IMR-90 (cell line): ENCODE data around the gene FAF1. TPM values are rescaled to one million over a fixed set of nuclear protein-coding genes. Genes with fewer than 3 reads are reported as not detected.

ENCODE experiments used
- ATAC-seq: fragments of 200-7000 bp; cut with Tn5 transposase; 2 replicates; pipeline ENCODE4 v1.9.1; 2020; ENCODE audit warnings: low read depth, mild to moderate bottlenecking, moderate library complexity
- BruUV-seq: library from RNA; stranded (reverse); fragments of 400-500 nt; replicated peaks from 2 replicates; lab custom pipeline; 2021; lab: Mats Ljungman, UMichigan
- CTCF ChIA-PET: fragments of 300-600 bp; formaldehyde crosslinking; extraction: SDS; loops from one replicate; lab custom pipeline; 2021; ENCODE audit warnings: antibody characterized with exemption; lab: Yijun Ruan, JAX
- POLR2A ChIA-PET: fragments of 300-600 bp; sonication (Branson Sonifier 250); formaldehyde crosslinking; loops from one replicate; lab custom pipeline; 2022; ENCODE audit warnings: antibody characterized with exemption; ENCODE audit not compliant: unreplicated experiment; lab: Charles Lee
- DNase-seq: peaks from one replicate; pipeline ENCODE4 v3.0.0; 2013
- H2AFZ ChIP-seq: replicated peaks from 2 replicates; pipeline ENCODE3; 2013; ENCODE audit warnings: low read length, mild to moderate bottlenecking; ENCODE audit not compliant: poor library complexity
- H2AK5ac ChIP-seq: 2 replicates; pipeline ENCODE4 v1.6.1; 2013; ENCODE audit warnings: low read depth, low read length, inconsistent platforms
- H2AK9ac ChIP-seq: replicated peaks from 2 replicates; pipeline ENCODE3; 2013; ENCODE audit warnings: mild to moderate bottlenecking, low read depth, low read length, moderate library complexity; ENCODE audit not compliant: poor library complexity
- H2BK120ac ChIP-seq: 2 replicates; pipeline ENCODE4 v1.6.1; 2013; ENCODE audit warnings: low read depth, low read length, inconsistent platforms
- H2BK15ac ChIP-seq: 3 replicates; pipeline ENCODE4 v1.6.1; 2013; ENCODE audit warnings: low read depth, low read length, inconsistent platforms
- H2BK20ac ChIP-seq: 2 replicates; pipeline ENCODE4 v1.6.1; 2013; ENCODE audit warnings: low read depth, mild to moderate bottlenecking, inconsistent platforms, low read length, moderate library complexity
- H2BK5ac ChIP-seq: 2 replicates; pipeline ENCODE4 v1.6.1; 2013; ENCODE audit warnings: mild to moderate bottlenecking, low read depth, low read length, inconsistent platforms; ENCODE audit not compliant: poor library complexity, severe bottlenecking
- H3K14ac ChIP-seq: replicated peaks from 2 replicates; pipeline ENCODE4 v1.6.1; 2013; ENCODE audit warnings: low read depth, low read length, inconsistent platforms
- H3K18ac ChIP-seq: 2 replicates; pipeline ENCODE4 v1.6.1; 2013; ENCODE audit warnings: low read depth, low read length, control low read depth
- H3K23ac ChIP-seq: 2 replicates; pipeline ENCODE4 v1.6.1; 2013; ENCODE audit warnings: low read depth, low read length, inconsistent platforms
- H3K27ac ChIP-seq: 2 replicates; pipeline ENCODE4 v1.5.1; 2013; ENCODE audit warnings: mild to moderate bottlenecking, control low read depth, low read length; ENCODE audit not compliant: insufficient read depth
- H3K27me3 ChIP-seq: 2 replicates; pipeline ENCODE4 v1.6.1; 2013; ENCODE audit warnings: low read length; ENCODE audit not compliant: control insufficient read depth, insufficient read depth
- H3K36me3 ChIP-seq: 2 replicates; pipeline ENCODE4 v1.6.1; 2013; ENCODE audit warnings: low read length, mixed read lengths; ENCODE audit not compliant: control insufficient read depth, insufficient read depth
- H3K4ac ChIP-seq: 2 replicates; pipeline ENCODE4 v1.6.1; 2013; ENCODE audit warnings: low read depth, low read length, inconsistent platforms
- H3K4me1 ChIP-seq: 2 replicates; pipeline ENCODE4 v1.6.1; 2013; ENCODE audit warnings: low read length, mixed read lengths; ENCODE audit not compliant: control insufficient read depth, insufficient read depth
- H3K4me2 ChIP-seq: 2 replicates; pipeline ENCODE4 v1.6.1; 2013; ENCODE audit warnings: low read depth, mild to moderate bottlenecking, control low read depth, low read length, moderate library complexity
- H3K4me3 ChIP-seq: 2 replicates; pipeline ENCODE4 v1.5.1; 2013; ENCODE audit warnings: low read depth, mild to moderate bottlenecking, control low read depth, low read length, moderate library complexity; ENCODE audit not compliant: insufficient read depth
- H3K56ac ChIP-seq: 2 replicates; pipeline ENCODE4 v1.6.1; 2013; ENCODE audit warnings: low read length, inconsistent platforms; ENCODE audit not compliant: insufficient read depth; ENCODE audit errors: extremely low read depth
- H3K79me1 ChIP-seq, 2 experiments: 2 replicates each; pipeline ENCODE4 v1.6.1; 2013; ENCODE audit warnings: low read length in 2 of 2, inconsistent platforms in 1 of 2, low read depth in 1 of 2
- H3K9ac ChIP-seq: 2 replicates; pipeline ENCODE4 v1.6.1; 2013; ENCODE audit warnings: low read depth, low read length, control low read depth
- H3K9me1 ChIP-seq: 2 replicates; pipeline ENCODE4 v1.6.1; 2013; ENCODE audit warnings: low read length, inconsistent platforms; ENCODE audit not compliant: insufficient read depth
- H3K9me3 ChIP-seq: 2 replicates; pipeline ENCODE4 v1.6.1; 2013; ENCODE audit warnings: low read length; ENCODE audit not compliant: control insufficient read depth, insufficient read depth
- H4K20me1 ChIP-seq: 2 replicates; pipeline ENCODE4 v1.6.1; 2013; ENCODE audit warnings: low read length, inconsistent platforms; ENCODE audit not compliant: insufficient read depth
- H4K5ac ChIP-seq: 2 replicates; pipeline ENCODE4 v1.6.1; 2013; ENCODE audit warnings: mild to moderate bottlenecking, low read depth, low read length, control low read depth
- H4K8ac ChIP-seq, 2 experiments: 2 replicates each; pipeline ENCODE4 v1.6.1; 2013; ENCODE audit warnings: low read depth in 2 of 2, low read length in 2 of 2, control low read depth in 1 of 2, inconsistent platforms in 1 of 2
- H4K91ac ChIP-seq: 2 replicates; pipeline ENCODE4 v1.6.1; 2013; ENCODE audit warnings: low read depth, low read length, inconsistent platforms; ENCODE audit not compliant: insufficient read depth
- BHLHE40 ChIP-seq: fragments of 150-350 bp; IDR thresholded peaks from 2 replicates; pipeline ENCODE4 v1.6.1; 2016; ENCODE audit warnings: mild to moderate bottlenecking, low read depth, low read length
- CEBPB ChIP-seq: IDR thresholded peaks from 2 replicates; pipeline ENCODE4 v1.6.1; 2012; ENCODE audit warnings: low read depth, low read length, improper control_type of control experiment
- CHD1 ChIP-seq: IDR thresholded peaks from 2 replicates; pipeline ENCODE4 v1.6.1; 2012; ENCODE audit warnings: low read depth, low read length, improper control_type of control experiment
- MAFK ChIP-seq: IDR thresholded peaks from 2 replicates; pipeline ENCODE4 v1.6.1; 2012; ENCODE audit warnings: low read depth, low read length, improper control_type of control experiment
- MAZ ChIP-seq: IDR thresholded peaks from 2 replicates; pipeline ENCODE4 v1.6.1; 2012; ENCODE audit warnings: low read depth, mild to moderate bottlenecking, low read length, improper control_type of control experiment, moderate library complexity, borderline replicate concordance
- MXI1 ChIP-seq: IDR thresholded peaks from 2 replicates; pipeline ENCODE4 v1.6.1; 2012; ENCODE audit warnings: low read depth, mild to moderate bottlenecking, low read length, moderate library complexity, borderline replicate concordance
- NFE2L2 ChIP-seq: fragments of 150-350 bp; IDR thresholded peaks from 2 replicates; pipeline ENCODE4 v1.6.1; 2016; ENCODE audit warnings: low read depth, mild to moderate bottlenecking, low read length
- POLR2A ChIP-seq: IDR thresholded peaks from 2 replicates; pipeline ENCODE4 v1.6.1; 2012; ENCODE audit warnings: mild to moderate bottlenecking, low read depth, low read length
- RCOR1 ChIP-seq: IDR thresholded peaks from 2 replicates; pipeline ENCODE4 v1.6.1; 2012; ENCODE audit warnings: mild to moderate bottlenecking, low read length, improper control_type of control experiment; ENCODE audit not compliant: insufficient replicate concordance
- RFX5 ChIP-seq: IDR thresholded peaks from 2 replicates; pipeline ENCODE4 v1.8.0; 2012; ENCODE audit warnings: low read depth, mild to moderate bottlenecking, low read length, moderate library complexity
- SMC3 ChIP-seq: fragments of 150-350 bp; IDR thresholded peaks from 2 replicates; pipeline ENCODE4 v1.6.1; 2016; ENCODE audit warnings: low read depth, mild to moderate bottlenecking, antibody characterized with exemption, low read length, moderate library complexity
- WGBS, 2 experiments: methylation state at CpG; one replicate each; pipeline versions ENCODE4 v1.1.5 to v1.1.7; 2013; ENCODE audit warnings: missing lambda C conversion rate in 2 of 2; ENCODE audit not compliant: insufficient read length in 1 of 2; ENCODE audit errors: extremely low coverage in 2 of 2; 5-methylcytosine and 5-hydroxymethylcytosine counted together
- dilution Hi-C: fragments of 300-500 bp; cut with HindIII; formaldehyde crosslinking; loops from one replicate; pipeline ENCODE4 v1.14.3; 2018; ENCODE audit warnings: low sequenced_read_pairs; ENCODE audit not compliant: unreplicated experiment
- in situ Hi-C: fragments of 300-500 bp; cut with MboI; formaldehyde crosslinking; loops from 3 replicates; pipeline ENCODE4 v1.14.3; 2019; ENCODE audit warnings: low sequenced_read_pairs, inconsistent platforms, mixed read lengths
- intact Hi-C: fragments of 100-400 bp; cut with micrococcal nuclease; formaldehyde crosslinking; loops from 2 replicates; pipeline ENCODE4 v1.10.0; 2022
- polyA plus RNA-seq, 3 experiments: library from polyadenylated mRNA; depleted of rRNA; stranded (reverse); fragments of >200 nt; gene quantifications; 2 replicates each; pipeline ENCODE4 v1.2.3, GENCODE V29; 2012; ENCODE audit warnings: low replicate concordance in 1 of 3
- total RNA-seq: library from RNA; depleted of rRNA; stranded (reverse); fragments of >200 nt; gene quantifications from 2 replicates; pipeline ENCODE4 v1.2.3, GENCODE V29; 2012
- TF ChIP-seq, protein P1 (sequence below): conservative IDR thresholded peaks from 2 replicates; pipeline ENCODE4 v1.5.1; 2012; ENCODE audit warnings: mild to moderate bottlenecking, low read depth, low read length, improper control_type of control experiment
- TF ChIP-seq, protein P2 (sequence below): fragments of 150-350 bp; IDR thresholded peaks from 2 replicates; pipeline ENCODE4 v1.6.1; 2016; ENCODE audit warnings: low read depth, mild to moderate bottlenecking, low read length, moderate library complexity, borderline replicate concordance
- TF ChIP-seq, protein P3 (sequence below): fragments of 150-350 bp; IDR thresholded peaks from 2 replicates; pipeline ENCODE4 v1.6.1; 2017; ENCODE audit warnings: mild to moderate bottlenecking, antibody characterized with exemption, low read length, low read depth

FAF1 gene
- total and polyA plus RNA-seq, 2 of the 4 experiments (the other 2 are of a cell fraction): 18.8 to 72.9 TPM

DNA sequence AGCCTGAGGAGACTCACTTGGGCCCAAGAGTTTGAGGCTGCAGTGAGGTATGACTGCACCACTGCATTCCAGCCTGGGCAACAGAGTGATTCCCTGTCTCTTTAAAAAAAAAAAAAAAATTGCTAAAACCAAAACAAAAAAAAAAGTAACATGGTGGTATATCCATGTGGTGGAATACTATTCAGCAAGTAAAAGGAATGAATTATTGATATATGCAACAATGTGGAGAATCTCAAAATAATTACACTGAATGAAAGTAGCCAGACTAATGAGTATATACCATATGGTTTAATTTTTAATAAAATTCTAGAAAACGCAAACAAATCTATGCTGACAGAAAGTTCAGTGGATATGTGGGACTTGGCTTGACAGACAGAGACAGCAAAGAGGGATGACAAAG lies 456.6 kb downstream of the FAF1 start:
- Histone ChIP-seq H2AFZ (no peak overlapping the region), H3K18ac (no peak overlapping the region), H3K9me3 (0 out of 2 replicates have a peak, but pooled peaks cover under 1% of the 10 kb centered on the region), H3K4me2 (no peak overlapping the region), H4K5ac (no peak overlapping the region), H3K9ac (no peak overlapping the region), H2BK5ac (no peak overlapping the region), H2AK9ac (no peak overlapping the region), H3K9me1 (no peaks in the 10 kb centered on the region), H2BK20ac (no peak overlapping the region), H3K56ac (no peak overlapping the region), H3K27ac (no peak overlapping the region), H3K4me1 (no peaks in the 10 kb centered on the region), H3K14ac (no peak overlapping the region), H3K27me3 (no peaks in the 10 kb centered on the region), H3K36me3 (no peaks in the 10 kb centered on the region; the same call in 1 of the 2 replicates), H3K79me1 (no peaks in the 10 kb centered on the region), H3K4me3 (no peak overlapping the region), H4K8ac (no peak overlapping the region), H4K91ac (no peak overlapping the region), H2BK15ac (no peak overlapping the region), H4K20me1 (no peaks in the 10 kb centered on the region), H2AK5ac (no peak overlapping the region), H2BK120ac (no peak overlapping the region), H3K23ac (no peak overlapping the region), H3K4ac (no peak overlapping the region)
- ChIA-PET POLR2A (no interaction called here), CTCF (no interaction called here)
- DNase-seq (no peak), ATAC-seq (no peak)
- no peak for TF ChIP-seq POLR2A
- TF ChIP-seq SMC3: no peak
- no peak for TF ChIP-seq CHD1
- no peak for TF ChIP-seq BHLHE40
- TF ChIP-seq NFE2L2: no peak
- TF ChIP-seq MAFK: no peak
- TF ChIP-seq MXI1: no peak
- TF ChIP-seq, protein P1, sequence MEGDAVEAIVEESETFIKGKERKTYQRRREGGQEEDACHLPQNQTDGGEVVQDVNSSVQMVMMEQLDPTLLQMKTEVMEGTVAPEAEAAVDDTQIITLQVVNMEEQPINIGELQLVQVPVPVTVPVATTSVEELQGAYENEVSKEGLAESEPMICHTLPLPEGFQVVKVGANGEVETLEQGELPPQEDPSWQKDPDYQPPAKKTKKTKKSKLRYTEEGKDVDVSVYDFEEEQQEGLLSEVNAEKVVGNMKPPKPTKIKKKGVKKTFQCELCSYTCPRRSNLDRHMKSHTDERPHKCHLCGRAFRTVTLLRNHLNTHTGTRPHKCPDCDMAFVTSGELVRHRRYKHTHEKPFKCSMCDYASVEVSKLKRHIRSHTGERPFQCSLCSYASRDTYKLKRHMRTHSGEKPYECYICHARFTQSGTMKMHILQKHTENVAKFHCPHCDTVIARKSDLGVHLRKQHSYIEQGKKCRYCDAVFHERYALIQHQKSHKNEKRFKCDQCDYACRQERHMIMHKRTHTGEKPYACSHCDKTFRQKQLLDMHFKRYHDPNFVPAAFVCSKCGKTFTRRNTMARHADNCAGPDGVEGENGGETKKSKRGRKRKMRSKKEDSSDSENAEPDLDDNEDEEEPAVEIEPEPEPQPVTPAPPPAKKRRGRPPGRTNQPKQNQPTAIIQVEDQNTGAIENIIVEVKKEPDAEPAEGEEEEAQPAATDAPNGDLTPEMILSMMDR: no peak
- TF ChIP-seq, protein P2, sequence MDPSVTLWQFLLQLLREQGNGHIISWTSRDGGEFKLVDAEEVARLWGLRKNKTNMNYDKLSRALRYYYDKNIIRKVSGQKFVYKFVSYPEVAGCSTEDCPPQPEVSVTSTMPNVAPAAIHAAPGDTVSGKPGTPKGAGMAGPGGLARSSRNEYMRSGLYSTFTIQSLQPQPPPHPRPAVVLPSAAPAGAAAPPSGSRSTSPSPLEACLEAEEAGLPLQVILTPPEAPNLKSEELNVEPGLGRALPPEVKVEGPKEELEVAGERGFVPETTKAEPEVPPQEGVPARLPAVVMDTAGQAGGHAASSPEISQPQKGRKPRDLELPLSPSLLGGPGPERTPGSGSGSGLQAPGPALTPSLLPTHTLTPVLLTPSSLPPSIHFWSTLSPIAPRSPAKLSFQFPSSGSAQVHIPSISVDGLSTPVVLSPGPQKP: no peak
- TF ChIP-seq, protein P3, sequence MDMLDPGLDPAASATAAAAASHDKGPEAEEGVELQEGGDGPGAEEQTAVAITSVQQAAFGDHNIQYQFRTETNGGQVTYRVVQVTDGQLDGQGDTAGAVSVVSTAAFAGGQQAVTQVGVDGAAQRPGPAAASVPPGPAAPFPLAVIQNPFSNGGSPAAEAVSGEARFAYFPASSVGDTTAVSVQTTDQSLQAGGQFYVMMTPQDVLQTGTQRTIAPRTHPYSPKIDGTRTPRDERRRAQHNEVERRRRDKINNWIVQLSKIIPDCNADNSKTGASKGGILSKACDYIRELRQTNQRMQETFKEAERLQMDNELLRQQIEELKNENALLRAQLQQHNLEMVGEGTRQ: no peak
- TF ChIP-seq MAZ: no peak
- TF ChIP-seq RCOR1: no peak
- TF ChIP-seq CEBPB: no peak
- TF ChIP-seq RFX5: no peak
- in situ Hi-C loops: no loop called here
- intact Hi-C loops: no loop called here
- no CpG with 5 or more reads among the region's 1 CpG for WGBS, 2 experiments
- BruUV-seq: no TSS peak
- dilution Hi-C loops: no loop called here
